DMS 273 treated with DMSO at 0.1 percent for 48 hours (cell line): ENCODE data around the gene CCDC38.
"Not testable (repeated sequence)": the region's sequence is repeated elsewhere in the genome, so short reads cannot be mapped to it uniquely, and the experiment has no call there.

Source experiments
- DNase-seq: peaks from one replicate; lab custom pipeline; 2025; lab: John Stamatoyannopoulos, UW

The CCDC38 gene

DNA sequence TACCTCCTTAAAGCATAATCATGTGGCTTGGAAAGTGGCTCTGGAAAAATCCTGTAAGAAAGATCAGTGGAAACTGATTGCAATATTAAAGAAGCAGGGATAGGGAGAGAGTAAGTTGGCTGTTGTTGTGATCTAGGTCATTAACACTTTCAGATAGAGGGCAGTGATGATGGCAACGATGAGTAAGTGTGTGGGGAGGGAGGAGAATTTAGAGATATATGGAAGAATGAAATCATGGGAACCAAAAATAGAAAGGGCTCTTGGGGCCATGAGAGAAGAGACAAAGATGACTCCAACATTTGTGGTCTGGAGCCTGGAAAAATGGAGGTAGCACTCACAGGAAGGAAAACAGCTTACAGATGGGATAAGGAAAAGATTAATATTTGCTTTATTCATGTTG, 60.3 kb downstream of the CCDC38 start:
- DNase-seq, result no peak

DNA sequence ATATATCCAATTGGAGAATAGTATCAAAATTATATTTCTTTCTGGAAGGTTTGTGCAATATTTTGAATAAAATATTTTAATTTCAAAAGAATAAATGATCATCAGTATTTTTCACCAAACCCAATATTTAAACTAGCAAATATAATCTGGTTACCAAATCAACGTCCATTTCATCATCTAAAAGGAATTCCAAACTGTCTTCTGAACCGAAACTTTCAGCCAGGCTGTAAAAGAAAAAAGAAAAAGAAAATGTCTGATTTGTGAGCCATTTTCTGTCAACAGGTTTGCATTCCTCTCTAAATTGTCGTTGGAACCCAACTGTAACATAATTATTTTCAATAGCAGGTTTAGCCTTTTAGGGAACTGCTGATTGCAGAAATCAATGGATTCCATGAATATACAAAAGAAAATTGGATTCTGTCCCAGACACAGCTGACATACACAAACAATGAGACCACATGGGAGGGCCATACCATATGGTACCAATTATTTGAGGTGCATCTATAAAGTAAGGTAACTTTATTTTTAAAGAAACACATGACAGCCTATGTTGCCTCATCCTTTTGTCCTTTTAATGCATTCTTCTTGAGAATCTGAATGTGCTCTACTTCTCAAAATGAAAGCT, 61.0 kb downstream of the CCDC38 start:
- no peak for DNase-seq

DNA sequence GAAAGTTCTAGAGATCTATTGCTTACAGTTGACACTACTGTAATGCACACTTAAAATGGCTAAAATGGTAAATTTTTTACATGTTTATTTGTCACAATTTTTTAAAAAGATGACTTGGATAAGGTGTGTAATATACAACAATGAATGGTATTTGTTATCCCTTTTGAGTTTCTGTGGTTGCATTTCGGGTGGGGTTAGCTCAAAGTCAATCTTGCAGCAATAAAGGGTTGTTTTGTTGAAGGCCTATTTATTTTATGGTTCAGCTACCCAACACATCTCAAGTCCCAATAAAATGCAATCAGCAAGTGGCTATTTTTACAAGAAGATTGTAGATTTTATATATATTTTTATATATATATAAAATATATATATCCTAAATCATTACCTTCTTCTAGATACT, 61.5 kb downstream of the CCDC38 start:
- no peak for DNase-seq

DNA sequence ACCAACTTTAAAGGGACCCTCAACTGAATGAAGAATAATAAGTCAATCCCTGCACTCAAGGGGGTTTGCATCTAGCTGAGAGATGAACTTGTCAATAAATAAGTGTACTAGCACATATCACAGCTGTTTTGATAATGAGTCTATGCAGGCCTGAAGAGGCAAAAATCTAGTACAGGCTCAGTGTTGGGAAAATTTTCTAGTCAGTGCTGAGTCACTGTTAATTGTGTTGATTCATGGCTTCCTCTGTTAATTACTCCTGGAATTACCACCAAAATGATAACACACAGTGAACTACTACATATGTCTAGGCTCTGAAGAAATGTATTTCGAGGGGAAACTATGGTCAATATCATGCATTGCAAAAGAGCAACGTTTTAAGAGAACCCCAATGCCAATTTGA, 64.8 kb downstream of the CCDC38 start:
- no peak for DNase-seq

DNA sequence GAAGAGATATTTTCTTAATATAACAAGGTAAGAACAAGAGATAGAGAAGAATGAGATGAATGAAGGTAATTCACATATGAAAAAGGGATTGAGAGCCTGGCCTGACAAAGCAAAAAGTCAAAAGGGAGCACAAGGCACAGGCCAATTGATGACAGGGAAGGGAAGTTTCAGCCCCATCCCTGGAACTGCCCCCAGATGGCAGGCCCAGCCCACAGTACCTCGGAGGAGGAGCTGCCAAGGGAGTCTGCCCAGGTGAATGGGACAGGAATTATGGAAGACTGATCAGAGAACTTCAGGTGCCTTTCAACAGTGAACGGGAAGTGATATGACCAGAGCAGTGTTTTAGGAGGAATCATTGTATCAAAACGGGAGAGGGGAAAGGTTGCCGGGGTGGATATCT, 68.0 kb downstream of the CCDC38 start:
- DNase-seq, result no peak

DNA sequence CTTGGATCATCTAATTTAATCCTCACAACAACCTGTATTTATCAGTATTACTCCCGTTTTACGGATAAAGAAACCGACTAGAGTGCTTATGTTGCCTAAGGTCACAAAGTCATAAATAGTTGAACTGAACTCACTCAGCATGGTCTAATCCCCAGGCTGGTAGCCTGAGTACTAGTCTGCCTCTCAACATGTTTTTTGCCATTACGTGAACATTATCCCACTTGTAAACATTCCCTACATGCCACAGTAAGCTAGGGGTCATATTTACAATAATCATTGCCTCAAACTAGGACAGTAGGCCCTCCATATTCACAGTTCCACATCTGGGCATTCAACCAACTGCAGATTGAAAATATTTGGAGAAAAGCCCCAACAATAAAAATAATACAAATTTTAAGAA, 71.5 kb downstream of the CCDC38 start:
- no peak for DNase-seq

DNA sequence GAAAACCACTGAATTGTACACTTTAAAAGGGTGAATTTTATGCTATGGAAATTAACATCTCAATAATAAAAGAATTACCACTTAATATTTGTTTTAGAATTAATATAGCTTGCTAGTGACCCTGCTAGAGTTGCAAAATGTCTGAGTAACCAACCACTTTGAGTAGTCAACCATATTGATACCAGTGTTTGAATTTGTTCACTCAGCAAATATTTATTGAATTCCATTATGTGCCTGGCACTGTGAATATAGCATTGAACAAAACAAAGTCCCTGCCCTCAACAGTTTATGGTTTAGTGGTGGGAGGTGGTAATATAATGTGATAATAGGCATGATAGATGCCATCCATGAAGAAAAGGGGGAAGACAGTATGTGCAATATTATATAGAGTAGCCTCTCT, 79.1 kb downstream of the CCDC38 start:
- no peak for DNase-seq

DNA sequence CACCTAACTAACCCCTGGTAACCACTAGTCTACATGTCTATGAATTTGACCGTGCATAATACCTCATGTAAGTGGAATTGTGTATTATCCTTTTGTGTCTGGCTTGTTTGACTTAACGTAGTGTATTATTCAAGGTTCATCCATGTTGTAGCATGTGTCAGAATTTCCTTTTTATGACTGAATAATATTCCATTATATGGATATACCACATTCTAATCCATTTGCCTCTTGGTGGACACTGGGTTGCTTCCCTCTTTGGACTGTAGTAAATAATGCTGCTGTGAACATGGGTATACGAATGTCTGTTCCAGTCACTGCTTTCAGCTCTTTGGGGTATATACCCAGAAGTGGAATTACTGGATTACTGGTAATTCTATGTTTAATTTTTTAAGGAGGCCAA, 80.4 kb downstream of the CCDC38 start:
- DNase-seq, result no peak

DNA sequence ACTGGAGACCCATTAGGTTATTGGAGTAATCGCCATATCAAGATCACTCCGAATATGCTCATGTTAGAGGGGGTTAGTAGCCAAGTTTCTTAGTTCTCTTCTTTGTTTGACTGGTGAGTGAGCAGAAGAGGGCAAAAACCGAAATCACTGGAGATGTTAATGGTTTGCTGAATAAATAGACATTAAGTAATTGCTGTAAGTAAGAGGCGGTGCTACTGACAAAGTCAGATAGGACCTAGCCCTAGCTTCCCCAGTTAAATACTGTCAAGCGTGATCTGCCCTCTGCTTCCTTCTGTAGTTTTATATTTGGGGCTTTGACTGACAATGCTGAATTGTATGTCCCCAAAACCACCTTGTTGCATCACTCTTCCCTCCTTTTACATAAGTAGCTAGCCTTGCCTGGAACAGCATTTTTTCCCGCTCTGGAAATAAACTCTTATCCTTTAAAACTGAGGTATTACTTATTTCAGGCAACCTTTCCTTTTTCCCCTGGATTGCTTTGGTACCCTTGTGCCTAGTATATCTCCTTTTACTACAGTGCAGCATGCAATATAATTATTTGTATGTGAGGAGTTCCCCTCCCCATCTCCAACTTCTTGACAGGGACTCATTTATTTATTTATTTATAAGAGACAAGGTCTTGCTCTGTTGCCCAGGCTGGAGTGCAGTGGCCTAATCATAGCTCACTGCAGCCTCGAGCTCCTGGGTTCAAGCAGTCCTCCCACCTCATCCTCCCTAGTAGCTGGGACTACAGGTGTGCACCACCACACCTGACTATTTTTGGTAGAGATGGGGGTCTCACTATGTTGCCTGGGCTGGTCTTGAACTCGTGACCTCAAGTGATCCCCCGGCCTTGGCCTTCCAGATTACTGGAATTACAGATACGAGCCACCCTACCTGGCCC, 82.2 kb downstream of the CCDC38 start:
- no peak for DNase-seq

DNA sequence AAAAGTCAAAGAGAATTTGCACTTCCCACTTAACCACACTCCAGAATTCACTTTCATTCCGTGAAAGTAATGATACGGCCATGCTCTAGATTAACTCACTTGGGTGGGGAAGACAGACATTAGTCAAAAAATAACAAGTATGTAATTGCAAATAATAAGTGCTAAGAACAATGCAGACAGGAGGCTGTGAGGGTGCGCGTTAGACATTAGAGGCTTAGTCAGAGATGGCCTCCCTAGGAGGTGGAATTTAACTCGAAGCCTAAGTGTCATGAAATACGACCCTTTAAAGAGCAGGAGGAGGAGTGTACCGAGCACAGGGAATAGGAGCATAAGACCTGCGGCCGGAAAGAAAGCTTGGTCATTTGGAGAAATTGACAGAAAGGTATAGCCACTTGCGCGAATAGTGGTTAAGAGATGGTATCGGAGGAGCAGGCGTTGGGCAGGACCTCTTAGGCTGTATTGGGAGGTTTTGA, 83.0 kb downstream of the CCDC38 start:
- no peak for DNase-seq

DNA sequence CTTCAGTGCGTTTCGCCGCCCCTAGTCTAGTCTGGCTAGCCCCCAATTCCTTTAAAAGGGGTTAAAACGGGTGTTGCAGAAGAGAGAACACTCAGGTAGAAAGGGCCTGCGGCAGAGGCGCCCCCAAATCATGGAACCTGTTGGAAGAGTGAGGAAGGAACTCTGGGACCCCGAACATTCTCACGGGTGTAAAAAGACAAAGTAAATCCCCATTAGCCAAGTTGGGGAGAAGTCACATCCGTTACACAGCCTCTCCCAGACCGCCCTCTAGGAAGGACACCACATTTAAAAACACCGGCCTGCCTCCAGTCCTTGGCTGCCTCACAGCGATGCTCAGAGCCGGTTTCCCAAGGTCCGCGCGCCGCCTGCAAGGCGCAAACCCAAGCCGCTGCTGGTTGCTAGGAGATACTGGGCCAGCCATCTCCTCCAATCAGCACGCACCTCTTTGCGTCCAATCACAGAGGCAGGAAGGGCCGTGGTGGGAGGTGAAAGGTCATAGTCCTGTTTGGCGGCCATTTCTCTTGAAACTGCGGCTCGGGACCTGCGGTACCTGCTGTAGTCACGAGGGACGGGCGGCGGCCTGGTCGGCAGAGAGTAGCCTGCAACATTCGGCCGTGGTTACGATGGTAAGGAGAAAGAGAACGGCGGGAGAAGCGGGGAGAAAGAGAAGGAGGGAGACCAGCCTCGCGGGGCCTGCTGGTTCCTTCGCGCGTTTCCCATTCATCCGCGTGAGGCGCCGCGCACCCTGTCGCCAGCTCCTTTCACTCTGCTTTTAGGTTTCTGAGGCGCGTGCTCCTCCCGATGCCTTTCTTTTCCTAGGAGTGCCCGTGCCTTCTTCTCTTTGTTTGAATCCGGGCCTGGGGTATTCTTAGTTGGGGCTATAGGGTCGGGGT, 83.7 kb downstream of the CCDC38 start, which contains the start of gene SNRPF:
Gene SNRPF, plus strand, starts transcription at position 502 of the 893 bp plus-strand sequence. Its CDS starts 122 bp downstream, at position 624.
- peak; percentile 78 for DNase-seq

DNA sequence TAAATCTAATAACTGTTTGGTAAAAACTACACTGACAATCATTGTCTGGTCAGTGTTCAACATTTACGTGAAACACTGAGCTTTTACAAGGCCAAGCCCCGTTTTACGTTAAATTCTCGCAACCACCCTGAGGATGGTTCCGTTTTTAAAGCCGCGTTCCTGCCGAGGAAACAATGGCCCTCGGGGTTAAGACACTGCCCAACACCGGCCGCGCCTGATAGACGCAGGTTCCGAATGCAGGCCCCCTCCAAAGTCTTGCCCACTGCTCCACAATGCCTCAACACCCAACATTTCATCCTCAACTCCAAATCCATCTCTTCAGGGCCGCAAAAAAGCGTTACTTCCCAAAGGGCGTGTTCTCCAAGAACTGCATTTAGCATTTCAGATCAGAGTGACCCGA, 84.6 kb downstream of the CCDC38 start:
- DNase-seq, result no peak

DNA sequence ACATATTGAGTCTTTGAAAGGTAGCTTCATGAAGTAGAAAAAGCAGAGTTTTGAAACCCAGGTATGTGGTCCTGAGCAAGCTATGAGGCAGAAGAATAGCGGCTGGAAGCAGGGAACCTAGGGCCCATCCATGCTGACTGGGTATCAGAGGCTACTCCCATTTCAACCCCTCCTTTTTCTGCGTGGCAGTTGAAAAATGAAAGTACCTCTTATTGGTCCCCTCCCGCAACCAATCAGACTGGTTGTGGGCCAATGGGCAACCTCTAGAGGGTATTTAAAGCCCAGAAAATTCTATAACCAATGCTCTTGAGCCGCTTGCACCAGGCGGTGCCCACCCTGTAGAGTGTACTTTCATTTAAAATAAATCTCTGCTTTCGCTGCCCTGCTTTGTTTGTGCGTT, 85.3 kb downstream of the CCDC38 start:
- DNase-seq, result no peak

DNA sequence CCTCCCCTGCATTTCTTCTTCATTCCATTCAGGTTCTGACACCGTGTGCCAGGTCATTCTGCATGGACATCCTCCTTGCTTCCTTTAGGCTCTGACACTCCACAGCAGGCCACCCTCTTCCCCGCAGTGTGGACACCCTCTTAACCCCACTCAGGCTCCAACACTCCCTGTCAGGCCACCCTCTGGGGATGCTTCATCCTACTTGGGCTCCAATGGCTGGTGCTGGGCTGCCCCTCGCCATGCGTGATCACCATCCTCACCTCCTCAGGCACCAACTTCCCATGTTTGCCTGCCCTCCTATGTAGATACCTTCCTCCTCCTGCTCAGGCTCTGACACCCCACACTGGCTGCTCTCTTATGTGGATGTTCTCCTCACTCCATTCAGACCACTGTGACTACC, 90.3 kb downstream of the CCDC38 start:
- no peak for DNase-seq

DNA sequence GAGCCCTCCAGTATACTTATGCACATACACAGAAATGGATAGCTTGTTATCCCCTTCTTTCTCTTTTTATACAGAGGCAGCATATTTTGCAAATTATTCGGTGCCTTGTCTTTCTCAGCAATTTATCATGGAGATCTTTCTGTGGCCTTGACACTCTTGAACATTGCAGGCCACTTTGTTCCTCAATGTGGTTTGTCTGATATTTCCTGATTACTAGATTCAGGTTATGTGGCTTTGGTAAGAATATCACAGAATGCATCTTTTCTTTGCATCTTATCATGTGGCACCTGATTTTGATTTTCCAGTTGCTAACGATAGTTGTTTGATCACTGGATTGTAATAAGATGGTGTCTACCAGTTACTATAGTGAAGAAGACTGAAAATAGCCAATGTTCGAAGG, 90.8 kb downstream of the CCDC38 start:
- no peak for DNase-seq

DNA sequence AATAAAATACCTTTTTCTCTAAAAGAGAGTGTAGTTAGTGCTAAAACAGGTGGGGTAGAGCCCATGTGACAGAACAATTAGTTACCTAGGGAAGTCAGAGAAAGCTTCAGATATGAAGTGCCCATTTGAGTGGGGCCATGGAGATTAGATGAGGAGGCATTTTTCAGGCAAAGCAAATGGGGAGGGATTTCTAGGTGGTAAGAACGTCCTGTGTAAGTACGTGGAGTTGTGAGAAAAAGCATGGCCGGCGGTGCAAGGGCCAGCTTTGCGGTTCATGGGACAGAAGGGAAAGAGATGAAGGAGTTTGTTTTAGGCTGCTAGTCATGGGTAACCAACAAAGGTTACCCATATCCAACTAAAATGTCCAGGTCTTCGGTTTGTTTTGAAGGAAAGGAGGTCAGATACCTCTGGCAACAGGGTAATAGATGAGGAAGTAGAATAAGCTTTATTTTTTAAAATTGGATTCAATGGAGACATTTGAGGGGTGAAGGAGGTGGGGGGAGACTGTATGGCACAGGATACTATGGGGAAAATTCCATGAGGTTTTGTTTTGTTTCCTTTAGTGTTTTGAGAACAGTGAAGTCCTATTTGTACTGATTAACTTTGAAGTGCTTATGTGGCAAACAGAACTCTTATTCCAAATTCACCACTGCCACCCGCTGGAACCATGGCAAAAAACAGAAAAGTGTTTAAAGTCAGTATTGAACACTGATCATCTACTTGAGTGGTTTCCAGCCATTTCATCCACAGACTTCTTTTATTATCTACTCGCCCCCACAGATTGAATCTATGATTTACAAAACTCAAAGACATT, 93.6 kb downstream of the CCDC38 start:
- no peak for DNase-seq

DNA sequence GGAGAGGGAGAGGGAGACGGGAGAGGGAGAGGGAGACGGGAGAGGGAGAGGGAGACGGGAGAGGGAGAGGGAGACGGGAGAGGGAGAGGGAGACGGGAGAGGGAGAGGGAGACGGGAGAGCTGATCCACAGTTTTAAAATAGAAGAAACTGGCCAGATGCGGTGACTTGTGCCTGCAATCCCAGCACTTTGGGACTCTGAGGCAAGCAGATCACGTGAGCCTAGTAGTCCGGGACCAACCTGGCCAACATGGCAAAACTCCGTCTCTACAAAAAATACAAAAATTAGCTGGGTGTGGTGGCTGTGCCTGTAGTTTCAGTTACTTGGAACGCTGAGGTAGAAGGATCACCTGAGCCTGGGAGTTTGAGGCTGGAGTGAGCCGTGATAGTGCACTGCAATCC, 100.0 kb downstream of the CCDC38 start:
- DNase-seq, result not testable (repeated sequence)

DNA sequence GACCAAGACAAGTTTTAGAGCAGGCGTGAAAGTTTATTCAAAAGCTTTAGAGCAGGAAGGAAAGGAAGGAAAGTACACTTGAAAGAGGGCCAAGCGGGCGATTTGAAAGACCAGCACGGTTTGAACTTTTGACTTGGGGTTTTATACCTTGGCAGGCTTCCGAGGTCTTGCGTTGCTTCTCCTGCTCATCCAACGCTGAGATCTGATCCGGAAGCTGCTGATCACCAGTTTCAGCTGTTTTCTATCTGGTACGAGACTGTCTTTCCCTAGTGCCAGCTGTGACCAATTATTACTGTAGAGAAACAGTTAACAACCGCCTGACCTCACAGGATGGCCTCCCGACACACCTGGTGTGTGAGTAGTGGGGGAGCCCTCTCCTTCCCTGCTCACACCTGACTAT, 104.3 kb downstream of the CCDC38 start:
- DNase-seq, result no peak

DNA sequence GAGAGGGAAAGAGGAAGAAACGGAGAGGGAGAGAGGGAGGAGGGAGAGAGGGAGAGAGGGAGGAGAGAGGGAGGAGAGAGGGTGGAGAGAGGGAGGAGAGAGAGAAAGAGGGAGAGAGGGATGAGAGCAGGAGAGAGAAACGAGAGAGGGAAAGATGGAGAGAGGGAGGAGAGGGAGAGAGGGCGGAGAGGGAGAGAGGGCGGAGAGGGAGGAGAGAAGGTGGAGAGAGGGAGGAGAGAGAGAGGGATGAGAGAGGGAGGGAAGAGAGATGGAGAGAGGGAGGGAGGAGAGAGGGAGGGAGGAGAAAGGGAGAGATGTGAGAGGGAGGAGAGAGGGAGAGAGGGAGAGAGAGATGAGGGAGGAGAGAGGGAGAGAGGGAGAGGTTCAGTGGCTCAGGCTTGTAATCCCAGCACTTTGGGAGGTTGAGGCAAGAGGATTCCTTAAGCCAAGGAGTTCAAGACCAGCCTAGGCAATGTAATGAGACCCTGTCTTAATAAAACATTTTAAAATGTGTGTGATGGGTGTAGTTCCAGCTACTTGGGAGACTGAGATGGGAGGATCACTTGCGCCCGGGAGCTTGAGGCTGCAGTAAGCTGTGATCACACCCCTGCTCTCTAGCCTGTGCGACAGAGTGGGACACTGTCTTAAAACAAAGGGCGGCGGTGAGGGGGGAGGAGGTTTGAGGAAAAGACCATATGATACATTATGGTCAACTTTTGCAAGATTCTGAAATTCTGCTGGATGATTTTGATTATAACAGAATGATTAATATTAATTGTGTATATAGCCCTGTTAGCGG, 105.0 kb downstream of the CCDC38 start:
- DNase-seq, result no peak

DNA sequence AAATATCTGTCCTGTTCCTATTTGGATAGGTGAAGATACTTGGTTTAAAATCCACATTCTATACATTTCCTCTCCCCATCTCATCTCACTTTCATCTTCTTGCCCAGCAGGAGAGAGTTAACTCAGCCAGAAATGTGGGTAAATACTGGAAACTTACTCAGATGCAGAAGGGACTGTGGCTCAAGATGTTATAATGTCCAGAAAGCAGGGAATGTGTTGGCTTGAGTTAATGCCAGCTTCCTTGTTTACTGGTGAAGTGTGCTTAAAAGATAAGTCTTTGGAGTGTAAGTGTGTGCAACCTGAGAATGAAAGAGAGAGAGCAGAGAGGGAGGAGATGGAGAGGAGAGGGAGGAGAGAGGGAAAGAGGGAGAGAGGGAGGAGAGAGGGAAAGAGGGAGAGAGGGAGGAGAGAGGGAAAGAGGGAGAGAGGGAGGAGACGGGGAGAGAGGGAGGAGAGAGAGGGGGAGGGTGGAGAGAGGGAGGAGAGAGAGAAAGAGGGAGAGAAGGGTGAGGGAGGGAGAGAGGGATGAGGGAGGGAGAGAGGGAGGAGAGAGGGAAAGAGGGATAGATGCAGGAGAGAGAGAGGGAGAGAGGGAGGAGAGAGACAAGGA, 105.7 kb downstream of the CCDC38 start:
- DNase-seq, result no peak
